ENCODE results near the gene PLXNA1. TPM values are rescaled to one million over a fixed set of nuclear protein-coding genes. Genes with fewer than 3 reads are reported as not detected.

The PLXNA1 gene
- total RNA-seq, 4 donors from 2014 or later: 19.7 to 27.5 (median 23.9) TPM

DNA sequence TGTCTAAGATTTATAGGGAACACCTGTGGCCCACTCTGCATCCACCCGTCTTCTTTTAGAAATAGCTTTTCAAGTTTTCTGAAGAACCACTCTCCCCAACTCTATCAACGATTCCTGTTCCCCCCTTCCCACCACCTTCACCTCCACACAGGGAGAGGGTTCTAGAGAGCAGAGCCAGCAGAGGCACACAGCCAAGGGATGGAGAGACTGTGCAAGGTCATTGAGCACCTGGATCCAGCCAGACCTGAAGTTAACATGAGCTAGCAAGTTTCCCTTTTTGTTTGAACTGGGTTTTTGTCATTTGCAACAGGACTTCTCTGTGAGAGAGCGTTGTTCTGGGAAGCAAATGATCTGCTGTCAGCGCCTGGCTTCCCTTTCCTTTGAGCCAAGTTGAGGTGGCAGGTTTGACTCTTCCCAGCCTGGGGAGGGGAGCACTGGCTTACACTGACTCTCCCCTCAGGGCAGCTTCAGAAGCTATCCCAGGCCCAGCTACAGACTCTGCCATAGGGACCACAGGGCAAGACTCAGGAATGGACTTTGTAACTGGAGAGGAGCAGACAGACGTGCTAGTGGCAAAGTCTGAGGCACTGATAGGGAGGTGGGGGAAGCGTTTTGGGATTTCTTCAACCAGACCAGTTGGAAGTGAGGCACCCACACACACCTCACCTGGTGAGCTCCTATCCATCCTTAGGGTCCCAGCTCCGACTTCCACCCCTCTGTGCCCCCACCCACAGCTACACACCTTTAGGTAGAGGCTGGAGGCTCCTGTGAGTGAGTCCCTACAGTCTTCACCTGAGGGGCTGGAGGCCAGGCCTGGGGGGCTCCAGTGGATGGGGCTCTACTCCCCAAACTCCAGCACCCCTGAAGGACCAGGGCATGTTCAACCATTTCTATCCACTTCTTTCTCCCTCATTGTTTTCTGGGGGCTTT lies 19.4 kb upstream of the PLXNA1 start:
- H3K27ac ChIP-seq: no peak overlapping the region
- intact Hi-C loops (cut with DNase I): no loop called here
- H3K27me3 ChIP-seq: peaks cover 0 to 9% (median 0%) of the 10 kb centered on the region in 4 donors
- peaks cover 20 to 36% (median 28%) of the 10 kb centered on the region in 3 donors for H3K4me1 ChIP-seq
- TF ChIP-seq, protein P1, sequence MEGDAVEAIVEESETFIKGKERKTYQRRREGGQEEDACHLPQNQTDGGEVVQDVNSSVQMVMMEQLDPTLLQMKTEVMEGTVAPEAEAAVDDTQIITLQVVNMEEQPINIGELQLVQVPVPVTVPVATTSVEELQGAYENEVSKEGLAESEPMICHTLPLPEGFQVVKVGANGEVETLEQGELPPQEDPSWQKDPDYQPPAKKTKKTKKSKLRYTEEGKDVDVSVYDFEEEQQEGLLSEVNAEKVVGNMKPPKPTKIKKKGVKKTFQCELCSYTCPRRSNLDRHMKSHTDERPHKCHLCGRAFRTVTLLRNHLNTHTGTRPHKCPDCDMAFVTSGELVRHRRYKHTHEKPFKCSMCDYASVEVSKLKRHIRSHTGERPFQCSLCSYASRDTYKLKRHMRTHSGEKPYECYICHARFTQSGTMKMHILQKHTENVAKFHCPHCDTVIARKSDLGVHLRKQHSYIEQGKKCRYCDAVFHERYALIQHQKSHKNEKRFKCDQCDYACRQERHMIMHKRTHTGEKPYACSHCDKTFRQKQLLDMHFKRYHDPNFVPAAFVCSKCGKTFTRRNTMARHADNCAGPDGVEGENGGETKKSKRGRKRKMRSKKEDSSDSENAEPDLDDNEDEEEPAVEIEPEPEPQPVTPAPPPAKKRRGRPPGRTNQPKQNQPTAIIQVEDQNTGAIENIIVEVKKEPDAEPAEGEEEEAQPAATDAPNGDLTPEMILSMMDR (IDR thresholded peaks at IDR 0.05): no peak
- TF ChIP-seq POLR2A (IDR thresholded peaks at IDR 0.05): no peak
- 84 to 94% methylated on average over 5 to 6 of the region's 7 CpGs for WGBS, 2 donors
- no peaks in the 10 kb centered on the region for H3K9me3 ChIP-seq
- H3K36me3 ChIP-seq: no peaks in the 10 kb centered on the region
- H3K4me3 ChIP-seq: no peak overlapping the region
- DNase-seq: no peak

DNA sequence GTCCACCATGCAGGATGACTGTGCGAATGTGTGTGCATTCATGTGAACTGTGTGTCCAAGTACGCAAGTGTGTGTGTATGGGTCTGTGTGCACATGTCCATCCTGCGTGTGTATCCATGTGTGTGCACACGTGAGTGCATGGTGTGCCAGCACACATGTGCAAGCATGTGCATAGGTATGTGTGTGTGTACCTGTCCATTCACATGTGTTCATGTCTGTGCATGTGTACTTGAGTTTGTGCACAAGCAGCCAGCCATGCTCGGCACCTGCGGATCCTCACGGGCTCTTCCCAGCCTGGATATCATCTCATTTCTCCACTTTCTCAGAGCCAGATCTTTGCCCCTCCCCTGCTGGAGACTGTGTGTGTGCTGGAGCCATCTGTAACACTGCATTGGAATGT lies 18.7 kb upstream of the PLXNA1 start:
- Histone ChIP-seq H3K36me3 (no peaks in the 10 kb centered on the region), H3K27ac (no peak overlapping the region), H3K27me3 (peaks cover 0 to 10% (median 0%) of the 10 kb centered on the region in 4 donors), H3K9me3 (no peaks in the 10 kb centered on the region), H3K4me1 (peaks cover 20 to 36% (median 28%) of the 10 kb centered on the region in 3 donors), H3K4me3 (no peak overlapping the region)
- 71 to 72% methylated on average over 6 to 7 of the region's 7 CpGs for WGBS, 2 donors
- TF ChIP-seq, protein P1 (IDR thresholded peaks at IDR 0.05): no peak
- TF ChIP-seq POLR2A (IDR thresholded peaks at IDR 0.05): no peak
- intact Hi-C loops (cut with DNase I): no loop called here
- DNase-seq: no peak

DNA sequence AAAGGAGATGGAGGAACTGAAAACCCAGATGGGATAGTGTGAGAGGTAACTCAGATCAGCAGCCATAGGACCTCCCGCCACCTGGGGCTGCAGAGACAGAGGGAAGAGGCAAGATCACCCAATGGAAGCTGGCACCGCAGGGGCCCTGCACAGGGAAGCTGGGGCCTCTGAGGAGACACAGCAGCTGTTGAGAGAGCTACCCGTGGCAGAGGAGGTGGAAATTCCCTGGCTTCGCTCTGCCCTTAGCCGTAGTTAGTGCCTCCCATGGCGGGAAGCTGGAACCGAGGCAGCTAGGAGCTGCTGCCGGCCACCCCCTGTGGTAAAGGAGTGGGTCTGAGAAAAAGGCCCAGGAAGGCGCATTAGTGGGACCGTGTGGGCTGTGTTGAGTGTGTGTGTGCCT lies 18.0 kb upstream of the PLXNA1 start:
- 85 to 88% methylated on average over 7 to 8 of the region's 10 CpGs for WGBS, 2 donors
- DNase-seq: no peak
- TF ChIP-seq POLR2A (IDR thresholded peaks at IDR 0.05): no peak
- TF ChIP-seq, protein P1 (IDR thresholded peaks at IDR 0.05): no peak
- Histone ChIP-seq H3K4me1 (peaks cover 19 to 29% (median 26%) of the 10 kb centered on the region in 3 donors), H3K27me3 (peaks cover 0 to 10% (median 0%) of the 10 kb centered on the region in 4 donors), H3K36me3 (no peaks in the 10 kb centered on the region), H3K4me3 (no peak overlapping the region), H3K27ac (no peak overlapping the region), H3K9me3 (no peaks in the 10 kb centered on the region)
- intact Hi-C loops (cut with DNase I): no loop called here

DNA sequence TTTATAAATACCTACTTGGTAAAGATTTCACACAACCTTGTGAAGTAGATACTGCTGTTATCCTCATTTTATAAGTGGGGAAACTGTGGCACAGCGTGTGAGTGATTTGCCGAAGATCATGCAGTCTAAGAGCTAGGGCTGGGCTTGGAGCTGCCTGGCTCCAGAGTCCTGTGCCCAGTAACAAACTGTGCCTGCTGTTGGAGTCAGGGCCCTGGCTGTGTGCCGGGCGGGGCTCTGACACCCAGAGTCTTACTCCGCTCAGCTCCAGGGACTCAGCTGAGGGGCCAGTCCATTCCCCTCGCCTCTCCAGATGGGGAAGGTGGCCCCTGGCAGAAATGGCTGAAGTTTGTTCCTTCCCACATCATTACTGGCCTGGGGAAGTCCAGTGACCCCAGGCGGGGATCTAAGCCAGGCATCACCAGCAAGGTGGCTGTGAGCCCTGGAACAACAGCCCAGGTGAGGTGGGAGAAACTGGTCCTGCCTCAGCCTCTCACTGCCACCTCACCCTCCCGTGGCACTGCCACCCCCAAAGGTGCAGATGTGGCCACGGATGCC lies 17.3 kb upstream of the PLXNA1 start:
- Histone ChIP-seq H3K4me1 (peaks cover 13 to 22% (median 19%) of the 10 kb centered on the region in 3 donors), H3K9me3 (no peaks in the 10 kb centered on the region), H3K36me3 (no peaks in the 10 kb centered on the region), H3K4me3 (no peak overlapping the region), H3K27ac (no peak overlapping the region), H3K27me3 (peaks cover 0 to 10% (median 0%) of the 10 kb centered on the region in 4 donors)
- WGBS, 2 donors: 57 to 91% methylated on average over 2 to 9 of the region's 9 CpGs
- TF ChIP-seq POLR2A (IDR thresholded peaks at IDR 0.05): no peak
- TF ChIP-seq, protein P1 (IDR thresholded peaks at IDR 0.05): no peak
- DNase-seq: no peak
- intact Hi-C loops (cut with DNase I): no loop called here

DNA sequence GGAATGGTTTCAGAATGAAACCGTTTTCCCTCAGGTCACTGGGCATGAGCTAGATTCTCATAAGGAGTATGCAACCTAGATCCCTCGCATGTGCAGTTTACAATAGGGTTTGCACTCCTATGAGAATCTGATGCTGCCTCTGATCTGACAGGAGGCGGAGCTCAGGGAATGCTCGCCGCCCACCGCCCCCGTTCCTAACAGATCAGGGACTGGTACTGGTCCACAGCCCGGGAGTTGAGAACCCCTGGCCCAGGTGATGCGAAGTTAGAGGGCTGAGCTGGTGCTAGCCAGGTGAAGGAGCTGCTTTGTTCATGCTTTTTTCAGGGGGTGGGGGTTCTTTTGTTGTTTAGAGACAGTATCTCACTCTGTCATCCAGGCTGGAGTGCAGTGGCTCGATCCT lies 15.5 kb upstream of the PLXNA1 start:
- no peaks in the 10 kb centered on the region for H3K9me3 ChIP-seq
- peaks cover 0 to 19% (median 0%) of the 10 kb centered on the region in 4 donors for H3K27me3 ChIP-seq
- no peak for TF ChIP-seq POLR2A (IDR thresholded peaks at IDR 0.05)
- TF ChIP-seq, protein P1 (IDR thresholded peaks at IDR 0.05): no peak
- no peak overlapping the region for H3K27ac ChIP-seq
- DNase-seq: no peak
- no peaks in the 10 kb centered on the region for H3K36me3 ChIP-seq
- 92 to 100% methylated on average over 1 to 10 of the region's 10 CpGs for WGBS, 2 donors
- no peak overlapping the region for H3K4me3 ChIP-seq
- peaks cover under 1 to 14% (median 9%) of the 10 kb centered on the region in 3 donors for H3K4me1 ChIP-seq
- intact Hi-C loops (cut with DNase I): no loop called here

All from esophagus squamous epithelium (tissue), 5 donors.